ENCODE measurements around the gene CATSPERD. TPM values are rescaled to one million over a fixed set of nuclear protein-coding genes. Genes with fewer than 3 reads are reported as not detected.
"Not testable (repeated sequence)": the region's sequence is repeated elsewhere in the genome, so short reads cannot be mapped to it uniquely, and the experiment has no call there.

CATSPERD gene
- polyA plus RNA-seq, 4 donors = not detected

- DNase-seq (ENCODE audit: low read depth in 4 of 4, low spot score in 2 of 4) = no peak
Observed at GRCh38 chr19:5697890-5698634, 22.4 kb upstream of the CATSPERD start.

- no peak for DNase-seq (ENCODE audit: low read depth in 4 of 4, low spot score in 2 of 4)
Observed at GRCh38 chr19:5698635-5699422, 21.6 kb upstream of the CATSPERD start.

- DNase-seq (ENCODE audit: low read depth in 4 of 4, low spot score in 2 of 4) = no peak
Observed at GRCh38 chr19:5700455-5701092, 19.9 kb upstream of the CATSPERD start.

GRCh38 chr19:5702053-5702410 is 18.4 kb upstream of the CATSPERD start:
- DNase-seq (ENCODE audit: low read depth in 4 of 4, low spot score in 2 of 4) = not testable (repeated sequence)

GRCh38 chr19:5703819-5704818 is 16.3 kb upstream of the CATSPERD start:
- DNase-seq (ENCODE audit: low read depth in 4 of 4, low spot score in 2 of 4) = no peak

GRCh38 chr19:5705552-5705951 is 14.9 kb upstream of the CATSPERD start:
- no peak for DNase-seq (ENCODE audit: low read depth in 4 of 4, low spot score in 2 of 4)

GRCh38 chr19:5706876-5707573 is 13.4 kb upstream of the CATSPERD start:
- DNase-seq (ENCODE audit: low read depth in 4 of 4, low spot score in 2 of 4) = no peak

GRCh38 chr19:5707576-5708575 is 12.6 kb upstream of the CATSPERD start:
- no peak for DNase-seq (ENCODE audit: low read depth in 4 of 4, low spot score in 2 of 4)

GRCh38 chr19:5711025-5711424 is 9.4 kb upstream of the CATSPERD start:
- DNase-seq (ENCODE audit: low read depth in 4 of 4, low spot score in 2 of 4) = no peak

GRCh38 chr19:5711713-5712161 is 8.7 kb upstream of the CATSPERD start:
- no peak for DNase-seq (ENCODE audit: low read depth in 4 of 4, low spot score in 2 of 4)

GRCh38 chr19:5713228-5713627 is 7.2 kb upstream of the CATSPERD start:
- no peak for DNase-seq (ENCODE audit: low read depth in 4 of 4, low spot score in 2 of 4)

GRCh38 chr19:5714816-5715215 is 5.6 kb upstream of the CATSPERD start:
- DNase-seq (ENCODE audit: low read depth in 4 of 4, low spot score in 2 of 4) = no peak

- no peak for DNase-seq (ENCODE audit: low read depth in 4 of 4, low spot score in 2 of 4)
Observed at GRCh38 chr19:5717215-5717935, 3.1 kb upstream of the CATSPERD start.

GRCh38 chr19:5718037-5718578 is 2.3 kb upstream of the CATSPERD start:
- no peak for DNase-seq (ENCODE audit: low read depth in 4 of 4, low spot score in 2 of 4)

GRCh38 chr19:5718579-5719273 is 1.7 kb upstream of the CATSPERD start:
- no peak for DNase-seq (ENCODE audit: low read depth in 4 of 4, low spot score in 2 of 4)

GRCh38 chr19:5719274-5719960 is 1.0 kb upstream of the CATSPERD start:
- no peak for DNase-seq (ENCODE audit: low read depth in 4 of 4, low spot score in 2 of 4)
